Measurements from ENCODE around the gene MAP1B. TPM values are rescaled to one million over a fixed set of nuclear protein-coding genes. Genes with fewer than 3 reads are reported as not detected.

MAP1B gene
- total and polyA plus RNA-seq, 4 donors: 1.5 to 46.7 (median 16.0) TPM

DNA sequence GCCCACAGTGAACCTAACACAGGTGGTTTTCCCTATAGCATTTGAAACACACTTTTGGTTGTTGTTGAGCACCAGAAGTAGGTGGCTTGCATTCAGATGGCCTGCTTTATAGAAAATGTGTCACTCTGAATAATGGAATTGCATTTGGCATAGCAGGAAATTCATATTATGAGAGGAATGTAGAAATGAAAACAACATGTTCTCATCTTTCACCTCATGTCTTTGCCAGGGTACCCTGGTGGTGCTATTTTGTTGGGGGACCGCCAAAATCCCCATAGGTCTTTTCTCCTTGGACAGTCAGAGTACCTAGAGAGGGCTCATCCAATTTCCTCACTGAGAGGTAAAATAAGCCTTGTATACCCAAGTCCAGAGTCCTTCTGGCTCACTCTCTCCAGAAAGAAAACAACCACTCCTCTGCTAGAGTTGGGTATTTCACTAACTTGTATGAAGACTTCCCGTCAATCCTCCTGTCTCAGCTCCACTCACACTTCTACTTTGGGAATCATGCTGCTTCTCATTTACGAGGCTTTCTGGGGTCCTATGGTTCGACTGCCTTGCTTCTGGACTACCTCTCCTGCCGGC, 145.4 kb downstream of the MAP1B start:
- H3K27ac ChIP-seq (ENCODE audit: low read depth in 1 of 2, low read length in 1 of 2): no peak overlapping the region
- ATAC-seq (ENCODE audit: insufficient read depth, low FRiP score) (no peak), DNase-seq (no peak)
- H3K4me1 ChIP-seq (ENCODE audit: control insufficient read depth in 5 of 5, insufficient read depth in 5 of 5, low read length in 5 of 5): peaks cover 0 to 13% (median 4%) of the 10 kb centered on the region in 5 donors
- no peaks in the 10 kb centered on the region for H3K27me3 ChIP-seq (ENCODE audit: control insufficient read depth in 3 of 3, insufficient read depth in 3 of 3, low read length in 2 of 3)
- TF ChIP-seq, protein P1, sequence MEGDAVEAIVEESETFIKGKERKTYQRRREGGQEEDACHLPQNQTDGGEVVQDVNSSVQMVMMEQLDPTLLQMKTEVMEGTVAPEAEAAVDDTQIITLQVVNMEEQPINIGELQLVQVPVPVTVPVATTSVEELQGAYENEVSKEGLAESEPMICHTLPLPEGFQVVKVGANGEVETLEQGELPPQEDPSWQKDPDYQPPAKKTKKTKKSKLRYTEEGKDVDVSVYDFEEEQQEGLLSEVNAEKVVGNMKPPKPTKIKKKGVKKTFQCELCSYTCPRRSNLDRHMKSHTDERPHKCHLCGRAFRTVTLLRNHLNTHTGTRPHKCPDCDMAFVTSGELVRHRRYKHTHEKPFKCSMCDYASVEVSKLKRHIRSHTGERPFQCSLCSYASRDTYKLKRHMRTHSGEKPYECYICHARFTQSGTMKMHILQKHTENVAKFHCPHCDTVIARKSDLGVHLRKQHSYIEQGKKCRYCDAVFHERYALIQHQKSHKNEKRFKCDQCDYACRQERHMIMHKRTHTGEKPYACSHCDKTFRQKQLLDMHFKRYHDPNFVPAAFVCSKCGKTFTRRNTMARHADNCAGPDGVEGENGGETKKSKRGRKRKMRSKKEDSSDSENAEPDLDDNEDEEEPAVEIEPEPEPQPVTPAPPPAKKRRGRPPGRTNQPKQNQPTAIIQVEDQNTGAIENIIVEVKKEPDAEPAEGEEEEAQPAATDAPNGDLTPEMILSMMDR (IDR thresholded peaks at IDR 0.05; ENCODE audit: control extremely low read depth, extremely low read depth): no peak
- peaks cover 0 to 6% (median 0%) of the 10 kb centered on the region in 4 donors for H3K36me3 ChIP-seq (ENCODE audit: control insufficient read depth in 4 of 4, insufficient read depth in 4 of 4, low read length in 4 of 4)
- H3K9me3 ChIP-seq (ENCODE audit: control insufficient read depth in 4 of 4, insufficient read depth in 3 of 4, low read length in 3 of 4): no peaks in the 10 kb centered on the region
- H3K4me3 ChIP-seq: no peak overlapping the region
- no peak overlapping the region for H3K9ac ChIP-seq (ENCODE audit: insufficient read depth in 1 of 2, low read length in 2 of 2)
- 90 to 94% methylated on average over 5 of the region's 5 CpGs for WGBS, 2 donors

DNA sequence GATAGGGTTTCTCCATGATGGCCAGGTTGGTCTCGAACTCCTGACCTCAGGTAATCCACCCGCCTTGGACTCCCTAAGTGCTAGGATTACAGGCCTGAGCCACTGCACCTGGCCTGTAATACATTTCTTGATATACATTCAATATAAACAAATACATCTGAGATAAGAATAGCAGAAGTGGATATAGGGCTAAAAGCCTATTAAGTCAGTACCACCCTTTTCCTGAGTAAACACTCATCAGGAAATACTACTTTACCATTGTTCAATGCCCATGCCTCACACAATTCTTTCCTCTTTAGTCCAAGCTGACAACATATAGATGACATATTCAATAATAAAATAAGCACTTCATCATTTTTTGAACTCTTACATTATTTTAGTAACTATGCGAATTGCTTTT, 148.0 kb downstream of the MAP1B start:
- H3K4me3 ChIP-seq: no peak overlapping the region
- no peak for ATAC-seq (ENCODE audit: insufficient read depth, low FRiP score)
- no peaks in the 10 kb centered on the region for H3K27me3 ChIP-seq (ENCODE audit: control insufficient read depth in 3 of 3, insufficient read depth in 3 of 3, low read length in 2 of 3)
- peaks cover 0 to 9% (median 0%) of the 10 kb centered on the region in 4 donors for H3K36me3 ChIP-seq (ENCODE audit: control insufficient read depth in 4 of 4, insufficient read depth in 4 of 4, low read length in 4 of 4)
- no peaks in the 10 kb centered on the region for H3K9me3 ChIP-seq (ENCODE audit: control insufficient read depth in 4 of 4, insufficient read depth in 3 of 4, low read length in 3 of 4)
- TF ChIP-seq, protein P1 (IDR thresholded peaks at IDR 0.05; ENCODE audit: control extremely low read depth, extremely low read depth): no peak
- DNase-seq: no peak
- no peak overlapping the region for H3K9ac ChIP-seq (ENCODE audit: insufficient read depth in 1 of 2, low read length in 2 of 2)
- H3K27ac ChIP-seq (ENCODE audit: low read depth in 1 of 2, low read length in 1 of 2): no peak overlapping the region
- peaks cover 0 to 7% (median 0%) of the 10 kb centered on the region in 5 donors for H3K4me1 ChIP-seq (ENCODE audit: control insufficient read depth in 5 of 5, insufficient read depth in 5 of 5, low read length in 5 of 5)
- WGBS, 2 donors: 97 to 98% methylated on average over 3 of the region's 3 CpGs

DNA sequence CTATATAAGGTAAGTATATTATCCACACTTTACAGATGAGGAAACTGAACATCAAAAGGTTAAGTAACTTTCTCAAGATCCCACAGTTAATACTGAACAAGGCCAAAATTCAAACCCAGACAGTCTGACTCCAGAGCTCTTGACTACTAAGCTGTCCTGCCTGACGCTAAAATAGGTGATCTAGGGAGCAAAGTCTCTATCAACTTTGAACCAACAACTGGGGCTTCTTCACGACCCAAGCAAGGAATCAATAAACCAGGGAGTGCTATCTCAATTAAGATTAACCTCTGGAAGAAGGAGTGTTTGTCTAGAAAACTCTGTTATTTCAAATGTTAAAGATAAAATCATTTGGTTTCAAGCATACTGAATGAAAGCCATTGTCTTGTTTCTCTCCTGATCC, 148.4 kb downstream of the MAP1B start:
- H3K9me3 ChIP-seq (ENCODE audit: control insufficient read depth in 4 of 4, insufficient read depth in 3 of 4, low read length in 3 of 4): no peaks in the 10 kb centered on the region
- no peaks in the 10 kb centered on the region for H3K27me3 ChIP-seq (ENCODE audit: control insufficient read depth in 3 of 3, insufficient read depth in 3 of 3, low read length in 2 of 3)
- no peak for ATAC-seq (ENCODE audit: insufficient read depth, low FRiP score)
- H3K4me3 ChIP-seq: no peak overlapping the region
- H3K36me3 ChIP-seq (ENCODE audit: control insufficient read depth in 4 of 4, insufficient read depth in 4 of 4, low read length in 4 of 4): peaks cover 0 to 9% (median 0%) of the 10 kb centered on the region in 4 donors
- no peak for DNase-seq
- H3K27ac ChIP-seq (ENCODE audit: low read depth in 1 of 2, low read length in 1 of 2): no peak overlapping the region
- peaks cover 0 to 7% (median 0%) of the 10 kb centered on the region in 5 donors for H3K4me1 ChIP-seq (ENCODE audit: control insufficient read depth in 5 of 5, insufficient read depth in 5 of 5, low read length in 5 of 5)
- TF ChIP-seq, protein P1 (IDR thresholded peaks at IDR 0.05; ENCODE audit: control extremely low read depth, extremely low read depth): no peak
- no peak overlapping the region for H3K9ac ChIP-seq (ENCODE audit: insufficient read depth in 1 of 2, low read length in 2 of 2)
- 82 to 87% methylated on average over 2 of the region's 2 CpGs for WGBS, 2 donors

DNA sequence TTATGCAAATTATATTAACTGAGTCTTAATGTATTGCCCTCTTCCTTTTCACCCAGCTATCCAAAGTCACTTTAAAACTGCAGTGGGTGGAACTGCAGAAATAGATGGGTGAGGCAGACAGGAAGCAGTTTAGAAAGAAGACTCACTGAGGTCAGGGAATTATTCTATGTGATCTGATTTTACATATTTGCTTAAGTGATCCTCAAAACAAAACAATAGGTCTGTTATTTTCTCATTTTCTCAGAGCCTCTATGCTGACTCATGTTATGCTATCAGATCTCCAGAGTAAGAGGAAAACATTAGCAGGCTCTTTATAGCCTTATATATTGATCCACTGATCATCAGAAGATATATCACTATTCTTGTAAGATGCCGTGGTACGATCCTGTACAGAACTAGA, 149.3 kb downstream of the MAP1B start:
- H3K36me3 ChIP-seq (ENCODE audit: control insufficient read depth in 4 of 4, insufficient read depth in 4 of 4, low read length in 4 of 4): peaks cover 0 to 9% (median 0%) of the 10 kb centered on the region in 4 donors
- H3K27ac ChIP-seq (ENCODE audit: low read depth in 1 of 2, low read length in 1 of 2): no peak overlapping the region
- no peak overlapping the region for H3K9ac ChIP-seq (ENCODE audit: insufficient read depth in 1 of 2, low read length in 2 of 2)
- H3K4me3 ChIP-seq: no peak overlapping the region
- DNase-seq (no peak), ATAC-seq (ENCODE audit: insufficient read depth, low FRiP score) (no peak)
- no peaks in the 10 kb centered on the region for H3K9me3 ChIP-seq (ENCODE audit: control insufficient read depth in 4 of 4, insufficient read depth in 3 of 4, low read length in 3 of 4)
- no peaks in the 10 kb centered on the region for H3K27me3 ChIP-seq (ENCODE audit: control insufficient read depth in 3 of 3, insufficient read depth in 3 of 3, low read length in 2 of 3)
- H3K4me1 ChIP-seq (ENCODE audit: control insufficient read depth in 5 of 5, insufficient read depth in 5 of 5, low read length in 5 of 5): peaks cover 0 to 7% (median 0%) of the 10 kb centered on the region in 5 donors
- WGBS, 2 donors: 95 to 98% methylated on average over 2 of the region's 2 CpGs
- TF ChIP-seq, protein P1 (IDR thresholded peaks at IDR 0.05; ENCODE audit: control extremely low read depth, extremely low read depth): no peak

Measured in lung (tissue), 12 donors.